ENCODE data around the gene CEP112.

Gene CEP112

DNA sequence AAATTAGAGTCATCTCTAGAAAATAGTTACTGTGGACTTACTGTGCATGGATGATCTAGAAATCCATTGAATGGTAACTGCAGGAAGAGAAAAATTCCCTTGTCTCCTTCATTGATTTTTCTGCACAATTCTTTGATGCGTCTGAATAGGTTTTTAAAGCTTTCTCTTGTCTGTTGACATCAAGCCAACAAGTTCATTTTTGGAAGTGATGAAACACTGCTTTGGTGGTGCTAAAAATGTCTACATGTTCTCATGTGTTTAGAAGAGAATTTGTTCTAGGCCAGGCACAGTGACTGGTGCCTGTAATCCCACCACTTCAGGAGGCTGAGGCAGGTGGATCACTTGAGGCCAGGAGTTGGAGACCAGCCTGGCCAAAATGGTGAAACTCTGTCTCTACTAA is 573.4 kb downstream of the CEP112 start:
- no peak for DNase-seq

DNA sequence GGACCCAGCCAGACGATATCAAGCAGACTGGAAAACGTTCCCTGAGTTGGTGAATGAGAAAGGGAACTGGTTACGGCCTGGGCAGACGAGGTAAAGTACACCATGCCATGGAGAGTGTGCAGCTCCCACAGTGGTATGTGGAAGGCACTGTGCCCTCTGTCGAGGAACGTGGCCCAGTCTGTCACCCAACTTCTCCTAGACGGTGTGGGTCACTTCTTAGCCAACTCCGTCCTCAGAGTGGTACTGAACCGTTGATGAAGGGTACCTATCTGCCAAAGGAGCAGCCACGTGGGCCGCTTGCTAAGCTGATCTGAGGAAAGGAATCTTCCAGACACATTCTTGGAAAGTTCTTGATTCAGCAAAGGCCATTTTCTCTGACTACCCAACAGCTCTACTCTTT is 574.4 kb downstream of the CEP112 start:
- DNase-seq, result no peak

DNA sequence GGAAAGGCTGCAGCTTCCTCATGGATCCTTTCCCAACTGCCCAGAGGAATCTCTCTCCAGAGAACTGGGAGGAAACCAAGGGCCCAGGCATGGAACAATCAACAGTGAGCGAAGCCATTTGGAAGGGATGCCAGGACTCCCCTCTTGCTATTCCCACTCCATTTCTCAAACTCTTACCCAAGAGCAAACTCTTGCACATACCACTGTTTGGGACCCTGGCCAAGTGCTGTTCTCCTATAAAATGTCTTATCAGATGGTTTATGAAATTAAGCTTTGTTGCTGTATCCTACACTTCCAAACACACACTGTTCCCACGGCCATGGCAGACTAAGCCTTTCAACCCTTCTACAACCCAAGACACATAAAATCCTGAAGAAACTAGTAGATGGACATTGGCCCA is 582.2 kb downstream of the CEP112 start:
- DNase-seq, result no peak

DNA sequence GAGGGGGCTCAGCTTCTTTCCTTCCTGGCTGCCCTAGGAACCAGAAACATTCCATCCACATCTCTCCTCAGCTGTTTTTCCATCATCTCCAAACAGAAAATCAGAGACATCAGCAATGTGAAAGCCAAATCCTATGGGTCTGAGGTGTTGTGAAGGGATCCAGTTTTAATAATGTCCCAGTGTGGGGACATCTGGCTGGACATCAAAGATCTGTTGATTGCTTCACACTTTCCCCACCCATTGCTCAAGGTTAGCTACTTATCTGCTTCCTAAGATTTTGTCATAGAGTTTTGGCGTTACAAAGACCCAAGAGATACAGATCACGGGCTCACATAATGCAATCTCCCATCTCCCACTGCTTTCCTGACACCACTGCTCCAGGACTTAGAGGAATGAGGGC is 582.6 kb downstream of the CEP112 start:
- no peak for DNase-seq

DNA sequence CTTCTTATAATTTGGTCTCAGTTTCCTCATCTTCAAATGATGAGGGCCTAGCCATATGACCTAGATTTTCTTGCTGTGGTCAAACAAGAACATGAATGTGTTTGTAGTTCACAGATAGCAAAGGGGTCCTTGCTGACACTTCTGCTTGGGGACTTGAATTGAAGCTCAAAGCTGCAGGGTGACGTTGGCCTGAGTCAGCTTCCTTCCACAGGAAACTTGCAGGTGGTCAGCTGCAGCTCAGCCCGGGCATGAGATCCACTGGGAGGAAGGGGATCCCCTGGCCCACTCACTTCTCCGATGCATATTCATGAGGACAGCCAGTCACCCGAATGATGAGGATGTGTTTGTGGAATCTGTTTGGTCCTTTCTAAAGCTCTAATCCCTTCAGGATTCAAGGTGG is 587.9 kb downstream of the CEP112 start:
- DNase-seq, result no peak

DNA sequence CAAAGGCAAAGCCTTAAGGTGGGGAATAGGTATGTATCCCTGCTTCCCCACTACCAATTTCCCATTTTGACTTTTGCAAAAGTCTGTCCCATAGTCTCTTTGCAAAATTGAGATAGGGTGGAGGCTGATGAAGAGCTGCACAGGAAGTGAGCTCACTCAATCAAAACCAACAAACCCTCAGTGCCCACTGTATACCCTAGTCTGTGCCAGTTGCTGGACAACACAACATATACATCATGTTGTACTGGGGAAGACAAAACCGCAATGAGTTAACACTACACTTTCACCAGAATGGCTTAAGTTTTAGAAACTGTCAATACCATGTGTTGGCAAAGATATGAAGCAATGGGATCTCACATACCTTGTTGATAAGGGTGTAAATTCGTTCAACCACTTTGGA is 590.1 kb downstream of the CEP112 start:
- no peak for DNase-seq

DNA sequence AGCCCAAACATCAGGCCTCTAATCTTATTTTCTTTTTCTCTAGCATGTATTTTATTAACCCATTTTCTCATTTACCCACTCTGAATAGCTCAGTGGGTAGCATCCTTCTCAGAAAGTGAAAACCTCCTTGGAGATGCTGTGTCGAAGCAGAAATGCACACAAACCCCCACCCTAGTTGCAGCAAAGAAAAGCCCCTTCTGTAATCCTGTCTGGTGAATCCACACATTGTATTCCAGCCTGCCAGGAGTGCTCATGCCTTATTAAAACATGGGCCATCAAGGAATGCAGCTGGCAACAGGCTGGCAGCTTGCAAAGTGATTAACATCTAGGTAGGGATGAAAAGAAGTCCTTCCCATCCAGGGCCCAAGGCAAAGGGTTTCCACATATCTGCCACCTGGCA is 590.8 kb downstream of the CEP112 start:
- no peak for DNase-seq

DNA sequence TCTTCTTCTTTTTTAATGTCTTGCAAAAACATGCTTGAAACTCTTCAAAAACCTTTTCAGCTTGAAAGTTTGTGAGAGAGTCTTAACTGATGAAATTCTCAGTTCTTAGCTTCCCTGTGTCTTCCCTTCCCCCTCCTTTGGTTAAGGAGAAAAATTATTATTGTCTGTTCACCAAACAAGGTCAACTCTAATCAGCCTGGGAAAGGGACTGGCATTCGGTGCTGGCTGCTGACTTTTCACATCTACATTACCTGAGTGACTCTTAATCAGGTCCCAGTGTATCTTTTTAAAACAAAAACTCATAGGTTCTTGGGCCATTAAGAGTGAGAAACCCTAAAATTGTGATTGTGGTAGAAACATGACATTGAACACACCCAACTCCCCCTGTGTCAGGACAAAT is 591.4 kb downstream of the CEP112 start:
- no peak for DNase-seq

DNA sequence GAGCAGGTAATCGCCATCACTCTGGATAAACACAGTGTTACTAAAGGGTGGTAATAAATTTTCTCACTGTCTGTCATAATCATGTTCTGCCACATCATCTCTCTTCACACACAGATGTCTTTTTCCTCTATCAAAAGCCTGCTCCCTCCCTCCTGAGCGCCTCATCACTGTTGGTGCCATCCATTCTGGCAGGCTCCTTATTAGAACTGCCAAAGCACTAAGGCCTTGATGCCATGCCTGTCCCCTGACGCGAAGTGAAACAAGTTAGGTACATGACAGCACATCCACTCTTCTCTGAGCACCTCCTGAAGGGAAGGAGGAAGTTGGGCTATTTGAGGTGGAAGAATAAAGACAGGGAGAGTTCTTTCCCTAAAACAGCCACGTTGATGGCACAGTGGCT is 592.3 kb downstream of the CEP112 start:
- DNase-seq, result no peak

DNA sequence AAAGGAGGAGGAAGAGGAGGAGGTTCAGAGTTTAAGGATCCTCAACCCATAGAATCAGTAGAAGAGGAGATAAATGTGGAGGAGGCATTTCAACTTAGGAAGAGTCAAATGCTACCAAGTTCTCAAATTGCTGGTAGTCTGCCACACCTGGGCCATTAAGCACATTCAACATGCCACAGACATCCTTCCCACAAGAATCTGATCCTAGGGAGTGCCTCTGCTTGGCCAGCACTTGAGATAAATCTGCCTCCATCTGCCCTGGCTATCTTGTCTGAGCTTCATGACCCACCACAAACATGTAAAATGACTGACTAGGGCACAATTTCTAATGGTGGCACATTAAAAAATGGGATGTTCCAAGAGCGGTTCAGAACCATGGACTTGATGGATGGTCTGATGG is 593.2 kb downstream of the CEP112 start:
- no peak for DNase-seq

DNA sequence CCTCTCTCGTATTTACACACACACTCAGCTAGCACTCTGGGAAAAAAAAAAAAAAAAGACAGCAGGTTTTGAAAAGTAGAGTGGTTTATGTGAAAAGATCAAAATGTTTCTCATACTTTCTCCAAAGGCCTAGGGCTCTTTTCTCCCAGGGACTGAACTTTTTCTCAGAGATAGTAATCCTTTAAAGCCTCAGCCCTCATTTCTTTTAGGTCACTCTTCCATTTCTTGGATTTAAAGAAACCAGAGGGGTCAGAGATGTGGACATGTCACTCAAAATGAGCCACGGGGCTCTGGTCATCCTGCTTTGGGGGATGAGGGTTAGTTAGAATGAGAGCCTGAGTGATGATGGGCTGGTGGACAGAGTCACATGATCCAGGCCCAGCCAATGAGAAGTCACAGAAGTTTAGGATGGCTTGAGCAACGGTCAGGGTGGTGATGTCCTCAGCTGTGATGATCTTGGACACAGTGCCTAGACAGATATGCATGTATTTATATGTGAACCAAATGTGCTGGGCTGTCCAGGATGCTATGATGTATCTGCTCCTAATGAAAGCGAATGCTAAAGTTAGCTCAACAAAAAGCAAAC is 596.8 kb downstream of the CEP112 start:
- DNase-seq, result no peak

DNA sequence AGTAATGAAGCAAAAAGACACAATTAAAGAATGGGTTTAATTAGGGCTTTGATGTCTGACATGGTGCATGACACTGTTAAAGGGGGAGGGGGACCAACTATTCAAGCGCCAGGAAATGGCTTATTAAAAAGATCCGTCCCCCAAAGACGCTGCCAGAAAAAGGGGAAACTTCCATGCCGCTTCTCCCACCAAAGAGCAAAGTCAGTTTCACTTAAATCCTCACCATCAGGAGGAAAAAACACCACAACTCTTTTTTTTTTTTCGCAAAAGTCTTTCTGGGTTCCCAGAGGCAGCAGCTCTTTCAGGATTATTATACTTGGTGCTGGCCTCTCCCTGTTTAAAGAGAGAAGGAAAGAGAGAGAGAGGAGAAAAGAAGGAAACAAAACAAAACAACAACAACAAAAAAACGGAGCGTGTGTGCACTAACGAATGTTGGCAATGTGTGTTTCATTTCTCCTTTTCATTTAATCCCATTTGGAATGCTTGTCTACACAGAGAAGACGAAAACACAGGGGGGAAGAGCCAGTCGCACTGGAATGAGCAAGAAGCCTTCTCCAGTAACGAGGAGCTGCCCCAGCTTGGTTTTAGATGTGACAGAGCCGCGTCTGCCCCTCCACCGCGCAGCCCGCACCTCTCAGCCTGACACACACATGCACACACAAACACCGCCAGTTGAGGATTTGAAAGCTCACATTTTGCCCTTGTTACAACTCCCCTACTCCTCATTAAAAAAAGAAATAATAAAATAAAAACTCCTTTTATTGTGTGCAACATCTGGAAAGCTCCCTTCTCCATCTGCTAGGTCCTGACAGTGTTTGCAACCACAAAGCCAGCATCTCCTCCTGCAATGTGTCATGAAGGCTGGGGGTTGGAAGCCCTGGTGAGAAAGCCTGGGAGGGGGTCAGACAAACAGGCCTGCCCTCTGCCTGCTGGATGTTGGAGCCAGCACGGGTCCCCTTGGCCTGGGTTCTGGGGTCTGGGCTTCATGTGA is 597.8 kb downstream of the CEP112 start:
- DNase-seq, result no peak

DNA sequence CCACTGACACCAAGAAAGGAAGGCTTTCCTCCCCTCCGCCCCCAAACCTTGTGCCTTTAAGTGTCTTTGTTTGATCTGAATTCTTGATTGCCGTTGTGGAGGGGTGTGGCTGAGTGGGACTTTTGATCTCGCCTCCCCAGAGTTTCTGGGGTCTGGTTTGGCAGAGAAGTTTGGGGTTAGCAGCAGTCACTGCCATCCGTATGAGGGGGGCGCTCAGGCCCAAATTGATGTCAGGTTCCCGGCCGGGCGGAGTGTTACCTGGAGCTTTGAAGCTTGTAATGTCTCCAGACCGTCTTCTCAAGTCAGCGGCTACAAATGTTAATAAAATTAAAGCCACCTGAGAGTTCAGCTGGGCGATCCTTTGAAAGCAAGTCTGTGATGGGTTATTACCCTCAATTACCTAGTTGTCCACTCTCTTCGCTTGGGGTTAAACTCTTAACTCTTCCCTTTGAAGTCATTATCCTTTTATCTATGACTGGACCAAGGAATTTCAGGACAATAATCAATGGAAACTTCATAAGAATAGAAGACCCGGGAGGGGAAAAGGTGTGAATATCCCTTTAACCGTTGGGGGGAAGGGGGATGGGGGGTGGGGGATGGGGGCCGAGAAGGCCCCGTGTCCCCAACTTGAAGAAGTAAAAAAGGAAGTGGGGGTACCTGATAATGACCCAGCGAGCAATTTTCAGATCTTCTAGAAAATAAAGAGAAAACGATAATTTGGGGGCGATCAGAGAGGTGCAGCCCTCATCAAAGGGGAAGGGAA is 598.7 kb downstream of the CEP112 start:
- no peak for DNase-seq

DNA sequence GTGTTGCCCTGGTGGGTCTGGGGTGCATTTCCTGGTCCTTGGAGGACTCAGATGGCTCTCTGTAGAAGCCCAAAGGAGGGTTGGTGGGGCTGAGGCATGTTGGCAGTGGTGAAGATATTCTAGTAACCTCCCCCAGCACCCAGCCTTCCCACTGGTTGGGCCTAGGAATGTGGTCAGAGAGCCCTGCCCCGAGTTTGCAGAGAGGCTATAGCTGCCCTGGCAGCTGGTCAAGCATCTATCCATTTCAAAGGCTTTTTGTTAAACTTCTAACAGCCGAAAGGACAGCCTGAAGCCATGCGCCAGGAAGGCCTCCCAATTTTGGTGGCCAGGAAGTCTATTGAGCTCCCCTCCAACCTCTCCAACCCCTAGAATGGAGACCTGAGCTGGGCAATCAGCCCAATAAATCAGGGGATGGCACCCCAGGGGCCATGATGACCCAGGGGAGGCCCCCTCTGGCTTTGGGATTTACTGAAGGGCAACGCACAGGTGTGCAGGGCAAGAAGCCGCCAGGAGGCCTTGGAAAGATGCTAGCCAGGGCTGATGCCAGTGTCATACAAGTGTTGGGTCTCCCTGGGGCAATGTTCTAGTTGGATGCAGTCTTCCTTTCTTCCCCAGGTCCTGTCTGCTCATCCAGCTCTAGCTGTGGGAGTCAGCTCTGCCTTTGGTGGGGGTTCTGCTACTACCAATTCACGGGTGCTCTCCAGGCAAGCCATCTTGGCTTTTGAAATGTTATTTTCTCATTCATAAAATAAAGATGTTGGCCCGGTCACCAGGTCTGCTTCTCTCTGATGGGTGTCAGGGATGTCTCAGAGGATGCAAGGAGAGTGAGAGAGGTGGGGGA is 599.6 kb downstream of the CEP112 start:
- no peak for DNase-seq

DNA sequence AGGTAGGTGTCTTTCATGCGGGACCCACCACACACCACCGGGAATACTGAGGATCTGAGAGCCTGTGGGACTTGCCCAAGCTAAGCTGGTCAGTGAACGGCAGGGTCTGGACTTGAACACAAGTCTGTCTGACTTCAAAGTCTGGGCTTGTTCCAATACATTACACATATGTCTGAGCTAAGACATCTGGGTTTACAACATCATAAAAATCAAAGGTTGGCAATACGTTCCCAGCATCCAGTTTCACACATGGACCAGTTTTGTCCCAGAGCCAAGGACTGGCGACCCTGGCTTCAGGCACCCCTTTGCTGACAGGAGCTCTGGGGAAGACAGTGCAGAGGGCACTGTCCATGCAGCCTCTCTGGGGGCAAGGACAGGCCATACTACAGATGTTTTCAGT is 602.6 kb downstream of the CEP112 start:
- DNase-seq, result no peak

DNA sequence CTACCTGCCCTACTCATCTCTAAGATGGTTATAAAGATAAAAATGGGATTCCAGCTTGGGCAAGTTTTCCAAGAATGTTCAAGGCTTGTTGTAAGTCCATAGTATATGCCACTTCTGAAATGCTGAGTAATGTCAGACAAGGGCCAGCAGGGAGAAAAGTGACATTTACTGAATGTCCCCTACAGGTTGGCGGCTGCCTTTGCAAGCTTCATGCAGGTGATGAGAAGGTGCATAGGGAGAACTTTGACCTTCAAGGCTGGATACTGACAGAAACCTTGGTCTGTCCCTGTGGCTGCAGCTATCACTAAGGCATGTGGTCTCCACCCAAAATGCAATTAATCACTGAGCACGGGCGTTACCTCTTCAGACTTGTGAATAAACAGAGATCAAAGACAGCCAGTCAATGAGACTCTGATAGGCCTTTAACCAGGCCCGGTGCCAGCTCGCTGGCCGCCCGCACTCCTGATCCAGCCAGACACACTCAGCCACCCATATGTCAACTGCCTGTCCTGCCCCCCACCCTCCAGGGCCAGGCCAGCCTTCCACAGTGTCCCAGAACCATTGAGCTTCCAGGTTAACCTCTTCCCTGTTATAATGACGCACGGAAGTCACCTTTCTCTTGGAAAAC is 603.6 kb downstream of the CEP112 start:
- DNase-seq, result no peak

DNA sequence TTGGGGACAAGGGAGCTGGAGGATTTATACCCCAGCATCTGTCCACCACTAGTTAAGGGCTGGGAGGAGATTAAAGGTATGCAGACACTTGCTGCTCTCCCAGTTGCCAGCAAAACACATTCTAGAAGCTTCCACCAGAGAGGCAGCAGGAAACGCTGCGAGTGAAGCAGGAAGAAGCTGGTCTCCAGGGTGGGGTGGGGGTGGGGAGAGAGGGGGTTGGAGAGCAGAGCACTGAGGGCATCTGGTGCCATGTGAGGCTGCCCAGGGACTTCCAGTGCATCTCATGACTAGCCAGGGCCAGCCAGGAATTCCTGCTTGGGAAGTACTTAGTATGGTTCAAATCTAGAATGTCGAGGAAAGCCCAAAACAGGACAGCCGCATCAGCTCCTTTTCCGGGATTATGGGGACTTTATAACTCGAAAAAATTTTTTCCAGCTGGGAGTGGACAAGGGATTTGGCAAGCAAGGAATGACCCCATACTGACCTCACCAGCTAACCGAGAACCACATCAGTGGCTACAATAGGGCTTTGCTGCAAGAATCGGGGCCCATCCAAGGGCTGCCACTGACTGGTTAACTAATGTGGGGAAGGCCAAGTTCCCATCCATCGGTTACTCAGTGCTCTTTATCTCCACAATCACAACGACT is 604.3 kb downstream of the CEP112 start:
- DNase-seq, result no peak

DNA sequence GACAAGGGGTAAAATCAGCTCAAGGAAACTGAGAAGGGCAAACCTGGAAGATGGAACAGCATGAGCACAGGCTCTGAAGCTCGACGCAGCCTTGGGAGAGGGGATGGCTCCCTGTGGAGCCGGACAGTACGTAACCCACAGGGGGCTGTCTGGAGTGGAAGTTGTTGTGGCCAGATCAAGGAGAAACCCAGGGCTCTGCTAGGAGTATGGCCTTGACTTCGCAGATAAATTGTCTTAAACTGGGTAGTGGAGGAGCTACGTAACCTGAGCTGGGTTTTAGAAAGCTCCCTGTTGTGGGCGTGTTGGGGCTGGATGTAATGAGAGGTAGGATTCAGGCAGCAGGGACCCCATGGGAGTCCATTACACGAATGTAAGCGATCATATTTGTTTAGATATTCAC is 605.0 kb downstream of the CEP112 start:
- no peak for DNase-seq
